GM18873 (cell line): ENCODE data around the gene TBC1D28.
"Not testable (repeated sequence)": the region's sequence is repeated elsewhere in the genome, so short reads cannot be mapped to it uniquely, and the experiment has no call there.

Source experiments
- ATAC-seq: cut with Tn5 transposase; IDR thresholded peaks from one replicate; pipeline ENCODE4 v1.9.1; 2021; ENCODE audit warnings: mild to moderate bottlenecking, moderate library complexity, moderate number of reproducible peaks; ENCODE audit not compliant: unreplicated experiment, low FRiP score

TBC1D28 gene

GRCh38 chr17:18644291-18644690, at the start of gene TBC1D28:
TSS of gene TBC1D28 (minus strand) at chr17:18644391. CDS start at chr17:18641352, 3,039 bp downstream.
- not testable (repeated sequence) for ATAC-seq

- ATAC-seq = not testable (repeated sequence)
Measured at GRCh38 chr17:18682668-18683067, 38.5 kb upstream of the TBC1D28 start.

- ATAC-seq = peak; percentile 59
Measured at GRCh38 chr17:18681767-18682571, 37.8 kb upstream of the TBC1D28 start, which contains the start of gene FOXO3B. TSS of gene FOXO3B (minus strand) at chr17:18682314. CDS start at chr17:18681651, 663 bp downstream.

GRCh38 chr17:18677381-18677780, 33.2 kb upstream of the TBC1D28 start:
- ATAC-seq = not testable (repeated sequence)

- not testable (repeated sequence) for ATAC-seq
Measured at GRCh38 chr17:18676928-18677327, 32.7 kb upstream of the TBC1D28 start.

GRCh38 chr17:18672395-18673227, 28.4 kb upstream of the TBC1D28 start:
- ATAC-seq = not testable (repeated sequence)

- not testable (repeated sequence) for ATAC-seq
Measured at GRCh38 chr17:18668625-18669024, 24.4 kb upstream of the TBC1D28 start.

- not testable (repeated sequence) for ATAC-seq
Measured at GRCh38 chr17:18667535-18667934, 23.3 kb upstream of the TBC1D28 start.

- ATAC-seq = not testable (repeated sequence)
Measured at GRCh38 chr17:18666326-18666725, 22.1 kb upstream of the TBC1D28 start.

- not testable (repeated sequence) for ATAC-seq
Measured at GRCh38 chr17:18661924-18662624, 17.9 kb upstream of the TBC1D28 start.

GRCh38 chr17:18650094-18650493, 5.9 kb upstream of the TBC1D28 start:
- ATAC-seq = not testable (repeated sequence)

- not testable (repeated sequence) for ATAC-seq
Measured at GRCh38 chr17:18643124-18643523, 1.1 kb downstream of the TBC1D28 start.

GRCh38 chr17:18638357-18638756, 5.8 kb downstream of the TBC1D28 start:
- ATAC-seq = not testable (repeated sequence)

- not testable (repeated sequence) for ATAC-seq
Measured at GRCh38 chr17:18636237-18636636, 8.0 kb downstream of the TBC1D28 start.

GRCh38 chr17:18635773-18636172, 8.4 kb downstream of the TBC1D28 start:
- ATAC-seq = not testable (repeated sequence)

- not testable (repeated sequence) for ATAC-seq
Measured at GRCh38 chr17:18634550-18635263, 9.5 kb downstream of the TBC1D28 start.

- ATAC-seq = no peak
Measured at GRCh38 chr17:18626152-18626870, 17.9 kb downstream of the TBC1D28 start.

- ATAC-seq = peak; percentile 66
Measured at GRCh38 chr17:18625509-18626104, 18.6 kb downstream of the TBC1D28 start.
